GM13976 (cell line): ENCODE data around the gene KLF4.

Experiments
- DNase-seq: peaks from one replicate; pipeline ENCODE4 v3.0.0; 2012; ENCODE audit warnings: low spot score
- in situ Hi-C: fragments of 300-500 bp; cut with MboI; formaldehyde crosslinking; loops from one replicate; pipeline ENCODE4 v1.12.0; 2022; ENCODE audit warnings: low sequenced_read_pairs, mixed read lengths, inconsistent platforms; ENCODE audit not compliant: unreplicated experiment
- TF ChIP-seq, protein P1 (sequence below): IDR thresholded peaks from 2 replicates; pipeline ENCODE4 v1.5.1; 2012; ENCODE audit warnings: borderline replicate concordance, mild to moderate bottlenecking; ENCODE audit not compliant: insufficient read depth; ENCODE audit errors: extremely low read depth, missing control alignments, control extremely low read depth

Gene KLF4

DNA sequence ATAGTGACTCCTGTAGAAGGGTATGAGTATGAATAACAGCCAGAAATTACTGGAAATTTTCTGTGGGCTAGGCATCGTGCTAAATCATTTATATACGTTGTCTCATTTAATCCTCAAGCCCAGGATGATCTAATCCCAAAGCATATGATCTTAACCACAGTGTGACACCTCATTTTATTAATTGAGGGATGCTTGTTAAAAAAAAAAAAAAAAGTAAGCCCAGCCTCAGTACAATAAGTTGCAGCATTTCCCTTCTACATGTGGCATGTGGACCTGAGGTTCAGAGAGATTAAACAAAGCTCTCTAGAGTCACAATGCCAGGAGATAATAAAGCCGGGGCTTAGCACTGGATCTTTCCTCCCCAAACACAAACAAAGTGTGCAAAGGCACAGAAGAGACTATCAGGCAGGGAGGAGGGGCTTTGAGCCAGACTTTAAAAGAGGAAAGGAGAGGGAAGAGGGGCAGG lies 49.5 kb downstream of the KLF4 start:
- in situ Hi-C loops: no loop called here
- TF ChIP-seq, protein P1, sequence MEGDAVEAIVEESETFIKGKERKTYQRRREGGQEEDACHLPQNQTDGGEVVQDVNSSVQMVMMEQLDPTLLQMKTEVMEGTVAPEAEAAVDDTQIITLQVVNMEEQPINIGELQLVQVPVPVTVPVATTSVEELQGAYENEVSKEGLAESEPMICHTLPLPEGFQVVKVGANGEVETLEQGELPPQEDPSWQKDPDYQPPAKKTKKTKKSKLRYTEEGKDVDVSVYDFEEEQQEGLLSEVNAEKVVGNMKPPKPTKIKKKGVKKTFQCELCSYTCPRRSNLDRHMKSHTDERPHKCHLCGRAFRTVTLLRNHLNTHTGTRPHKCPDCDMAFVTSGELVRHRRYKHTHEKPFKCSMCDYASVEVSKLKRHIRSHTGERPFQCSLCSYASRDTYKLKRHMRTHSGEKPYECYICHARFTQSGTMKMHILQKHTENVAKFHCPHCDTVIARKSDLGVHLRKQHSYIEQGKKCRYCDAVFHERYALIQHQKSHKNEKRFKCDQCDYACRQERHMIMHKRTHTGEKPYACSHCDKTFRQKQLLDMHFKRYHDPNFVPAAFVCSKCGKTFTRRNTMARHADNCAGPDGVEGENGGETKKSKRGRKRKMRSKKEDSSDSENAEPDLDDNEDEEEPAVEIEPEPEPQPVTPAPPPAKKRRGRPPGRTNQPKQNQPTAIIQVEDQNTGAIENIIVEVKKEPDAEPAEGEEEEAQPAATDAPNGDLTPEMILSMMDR: no peak
- DNase-seq: no peak

GRCh38 chr9:107438211-107439031 lies 51.1 kb downstream of the KLF4 start:
- no peak for DNase-seq
- in situ Hi-C loops: no loop called here
- TF ChIP-seq, protein P1: no peak

GRCh38 chr9:107437716-107438115 lies 51.9 kb downstream of the KLF4 start:
- DNase-seq: no peak
- in situ Hi-C loops: no loop called here
- TF ChIP-seq, protein P1: no peak

DNA sequence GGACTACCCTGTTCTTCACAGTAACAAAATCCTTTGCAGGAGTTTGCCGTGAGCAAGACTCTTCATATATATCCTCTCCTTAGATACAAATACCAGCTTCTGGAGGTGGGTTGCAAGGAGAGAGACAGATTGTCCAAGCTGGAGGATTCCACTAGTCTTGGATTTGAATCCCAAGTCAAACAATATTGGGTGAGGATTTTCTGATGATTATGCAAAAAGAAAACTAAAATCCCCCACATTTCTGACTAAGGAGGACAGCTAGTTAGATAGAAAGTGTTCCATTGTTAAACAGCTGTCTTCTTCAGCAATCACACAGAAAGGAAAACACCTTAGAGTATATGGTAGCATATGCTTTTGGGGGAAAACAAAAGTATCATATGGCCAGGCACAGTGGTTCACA lies 54.2 kb downstream of the KLF4 start:
- in situ Hi-C loops: no loop called here
- TF ChIP-seq, protein P1: no peak

More for the DNA sequence above, 54.2 kb downstream of the KLF4 start:
- DNase-seq: no peak
